NCI-H446 (cell line): Measurements from ENCODE around the gene FAM20C.

ENCODE experiments used
- DNase-seq, 2 experiments: peaks; one replicate each; lab custom pipeline; 2025; lab: John Stamatoyannopoulos, UW

The FAM20C gene

GRCh38 chr7:303884-304573 is 111.7 kb downstream of the FAM20C start:
- no peak for DNase-seq

- no peak for DNase-seq
These were observed 112.4 kb downstream of the FAM20C start for GRCh38 chr7:304574-305409.

GRCh38 chr7:305410-306151 is 113.2 kb downstream of the FAM20C start:
- DNase-seq = no peak

GRCh38 chr7:307970-308369 is 115.6 kb downstream of the FAM20C start:
- DNase-seq = no peak

GRCh38 chr7:309586-310228 is 117.3 kb downstream of the FAM20C start:
- no peak for DNase-seq
